ENCODE data around the gene WNT5A.

GRCh38 chr3:55426486-55426885 lies 60.6 kb downstream of the WNT5A start:
- TF ChIP-seq EZH2 (IDR thresholded peaks at IDR 0.05; ENCODE audit: borderline replicate concordance, insufficient read depth, low read length, poor library complexity, severe bottlenecking): no peak
- TF ChIP-seq CTCF (IDR thresholded peaks at IDR 0.05; ENCODE audit: poor library complexity, severe bottlenecking): no peak
- no peak for TF ChIP-seq POLR2AphosphoS5 (IDR thresholded peaks at IDR 0.05)
